Smooth muscle cell (in vitro differentiated cells): ENCODE measurements around the gene PAFAH2. TPM values are rescaled to one million over a fixed set of nuclear protein-coding genes. Genes with fewer than 3 reads are reported as not detected.
A peak's percentile ranks its signal among the peaks of the same experiment; 100 is the strongest.

Experiments used
- DNase-seq: peaks from one replicate; lab custom pipeline; 2025; ENCODE audit not compliant: unreplicated experiment; lab: John Stamatoyannopoulos, UW
- H2AFZ ChIP-seq: fragments of 200-600 bp; sonication (generic); 2 replicates; pipeline ENCODE4 v1.6.0; 2016; ENCODE audit warnings: antibody characterized with exemption, low read depth, mild to moderate bottlenecking
- H3F3A ChIP-seq: fragments of 200-600 bp; sonication (generic); 2 replicates; pipeline ENCODE4 v1.6.0; 2017; ENCODE audit warnings: antibody characterized with exemption, low read depth
- H3K27ac ChIP-seq: fragments of 200-600 bp; sonication (generic); 2 replicates; pipeline ENCODE4 v1.5.1; 2016; ENCODE audit warnings: low read depth, mild to moderate bottlenecking
- H3K27me3 ChIP-seq: fragments of 200-600 bp; sonication (generic); 2 replicates; pipeline ENCODE4 v1.6.1; 2016; ENCODE audit warnings: low read depth, mild to moderate bottlenecking
- H3K36me3 ChIP-seq: fragments of 200-600 bp; sonication (generic); 2 replicates; pipeline ENCODE4 v1.5.1; 2016; ENCODE audit warnings: low read depth
- H3K4me1 ChIP-seq: fragments of 200-600 bp; sonication (generic); 2 replicates; pipeline ENCODE4 v1.5.1; 2016; ENCODE audit warnings: low read depth
- H3K4me2 ChIP-seq: fragments of 200-600 bp; sonication (generic); 2 replicates; pipeline ENCODE4 v1.6.0; 2016; ENCODE audit warnings: mild to moderate bottlenecking
- H3K4me3 ChIP-seq: fragments of 200-600 bp; sonication (generic); 2 replicates; pipeline ENCODE4 v1.5.1; 2016; ENCODE audit warnings: mild to moderate bottlenecking
- H3K79me2 ChIP-seq: fragments of 200-600 bp; sonication (generic); 2 replicates; pipeline ENCODE4 v1.6.0; 2016; ENCODE audit warnings: low read depth, mild to moderate bottlenecking
- H3K9ac ChIP-seq: fragments of 200-600 bp; sonication (generic); 2 replicates; pipeline ENCODE4 v1.6.0; 2016; ENCODE audit warnings: low read depth
- H3K9me3 ChIP-seq: fragments of 200-600 bp; sonication (generic); replicated peaks from 2 replicates; pipeline ENCODE4 v1.5.1; 2016; ENCODE audit warnings: low read depth
- H4K20me1 ChIP-seq: fragments of 200-600 bp; sonication (generic); 2 replicates; pipeline ENCODE4 v1.6.0; 2016; ENCODE audit warnings: low read depth
- WGBS: methylation state at CpG from one replicate; pipeline ENCODE4 v1.1.7; 2016; ENCODE audit warnings: low lambda C conversion rate; 5-methylcytosine and 5-hydroxymethylcytosine counted together
- polyA plus RNA-seq: library from polyadenylated mRNA; unstranded; fragments of >200 nt; fragmentation: Nextera tagmentation; extraction: Ambion mirVana; gene quantifications from 2 replicates; pipeline ENCODE4 v1.2.1, GENCODE V29; 2016
- total RNA-seq: library from RNA; depleted of rRNA; stranded (reverse); fragments of >200 nt; gene quantifications from 2 replicates; pipeline ENCODE4 v1.2.3, GENCODE V29; 2014
- TF ChIP-seq, protein P1 (sequence below): fragments of 200-600 bp; sonication (generic); IDR thresholded peaks from 2 replicates; pipeline ENCODE4 v1.5.1; 2017; ENCODE audit warnings: borderline replicate concordance, mild to moderate bottlenecking, antibody characterized with exemption; ENCODE audit not compliant: insufficient read depth, poor library complexity, severe bottlenecking

PAFAH2 gene
- total and polyA plus RNA-seq, 2 experiments from 2014 or later, result 9.4 to 9.6 TPM

DNA sequence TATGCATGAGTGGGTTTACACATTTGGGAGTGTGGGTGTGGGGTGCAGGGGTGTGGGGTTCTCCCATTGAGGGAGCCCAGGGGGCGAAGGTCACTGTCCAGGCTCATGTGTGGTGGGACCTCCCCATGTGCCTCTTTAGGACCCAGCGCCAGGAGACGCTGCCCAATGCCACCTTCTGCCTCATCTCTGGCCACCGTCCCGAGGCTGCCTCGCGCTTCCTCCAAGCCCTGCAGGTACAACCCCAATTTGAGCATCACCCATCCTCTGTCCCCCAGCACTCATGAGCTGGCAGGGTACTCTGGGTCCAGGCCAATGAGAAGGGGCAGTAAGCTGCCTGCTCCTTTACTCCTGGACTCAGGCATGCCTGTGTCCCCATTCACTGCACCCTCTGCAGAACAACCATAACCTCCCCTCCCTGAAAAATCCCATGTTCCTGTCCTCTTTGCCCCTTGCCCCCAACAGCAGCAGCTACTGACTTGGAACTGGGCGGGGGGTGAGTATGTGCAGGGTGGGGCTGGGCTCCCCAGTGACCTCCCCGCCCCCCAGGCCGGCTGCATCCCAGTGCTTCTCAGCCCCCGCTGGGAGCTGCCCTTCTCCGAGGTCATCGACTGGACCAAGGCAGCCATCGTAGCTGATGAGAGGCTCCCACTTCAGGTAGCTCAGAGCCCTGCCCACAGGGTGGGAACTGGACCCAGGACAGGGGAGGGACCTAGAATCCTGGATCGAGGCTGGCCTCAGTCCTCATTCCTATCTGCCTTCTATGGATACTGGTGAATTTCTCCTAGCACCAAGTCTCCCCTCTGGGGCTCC, 31.4 kb upstream of the PAFAH2 start:
- Histone ChIP-seq H3K4me2 (no peak overlapping the region), H3K27ac (no peak overlapping the region), H2AFZ (no peak overlapping the region), H4K20me1 (no peaks in the 10 kb centered on the region), H3K79me2 (no peaks in the 10 kb centered on the region), H3K4me1 (no peaks in the 10 kb centered on the region), H3K4me3 (no peak overlapping the region), H3K36me3 (no peaks in the 10 kb centered on the region), H3K9me3 (no peaks in the 10 kb centered on the region), H3F3A (peaks cover 8% of the 10 kb centered on the region), H3K27me3 (no peaks in the 10 kb centered on the region), H3K9ac (no peak overlapping the region)
- TF ChIP-seq, protein P1, sequence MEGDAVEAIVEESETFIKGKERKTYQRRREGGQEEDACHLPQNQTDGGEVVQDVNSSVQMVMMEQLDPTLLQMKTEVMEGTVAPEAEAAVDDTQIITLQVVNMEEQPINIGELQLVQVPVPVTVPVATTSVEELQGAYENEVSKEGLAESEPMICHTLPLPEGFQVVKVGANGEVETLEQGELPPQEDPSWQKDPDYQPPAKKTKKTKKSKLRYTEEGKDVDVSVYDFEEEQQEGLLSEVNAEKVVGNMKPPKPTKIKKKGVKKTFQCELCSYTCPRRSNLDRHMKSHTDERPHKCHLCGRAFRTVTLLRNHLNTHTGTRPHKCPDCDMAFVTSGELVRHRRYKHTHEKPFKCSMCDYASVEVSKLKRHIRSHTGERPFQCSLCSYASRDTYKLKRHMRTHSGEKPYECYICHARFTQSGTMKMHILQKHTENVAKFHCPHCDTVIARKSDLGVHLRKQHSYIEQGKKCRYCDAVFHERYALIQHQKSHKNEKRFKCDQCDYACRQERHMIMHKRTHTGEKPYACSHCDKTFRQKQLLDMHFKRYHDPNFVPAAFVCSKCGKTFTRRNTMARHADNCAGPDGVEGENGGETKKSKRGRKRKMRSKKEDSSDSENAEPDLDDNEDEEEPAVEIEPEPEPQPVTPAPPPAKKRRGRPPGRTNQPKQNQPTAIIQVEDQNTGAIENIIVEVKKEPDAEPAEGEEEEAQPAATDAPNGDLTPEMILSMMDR, result no peak
- DNase-seq, result no peak
- WGBS, result 98% methylated on average over 12 of the region's 15 CpGs

DNA sequence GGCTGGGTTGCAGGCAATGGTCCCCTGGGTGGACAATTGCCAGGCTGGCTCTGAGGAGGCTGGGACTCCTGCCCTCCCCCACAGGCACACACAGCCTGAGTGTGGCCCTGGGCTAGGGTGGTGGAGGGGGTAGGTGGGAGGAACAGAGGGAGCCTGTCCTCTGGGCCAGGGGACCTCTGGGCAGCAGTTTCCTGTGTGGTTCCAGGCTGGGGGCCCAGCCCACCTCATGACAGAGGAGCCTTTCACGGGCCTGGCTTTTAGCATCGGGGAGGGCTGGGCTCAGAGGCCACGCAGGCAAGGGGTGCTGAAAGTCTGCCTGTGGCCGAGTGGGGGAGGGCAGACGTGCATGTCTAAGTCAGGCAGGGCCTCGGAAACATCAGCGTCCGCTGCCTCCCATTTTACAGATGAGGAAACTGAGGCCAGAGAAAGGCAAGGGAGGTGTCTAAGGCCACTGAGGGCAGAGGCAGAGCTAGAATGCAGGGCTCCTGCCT, 30.7 kb upstream of the PAFAH2 start:
- 52% methylated on average over 7 of the region's 8 CpGs for WGBS
- H4K20me1 ChIP-seq, result no peaks in the 10 kb centered on the region
- DNase-seq, result no peak
- H3K27ac ChIP-seq, result no peak overlapping the region
- TF ChIP-seq, protein P1, result no peak
- no peak overlapping the region for H3K4me3 ChIP-seq
- H3K4me1 ChIP-seq, result no peaks in the 10 kb centered on the region
- no peak overlapping the region for H2AFZ ChIP-seq
- H3F3A ChIP-seq, result peaks cover 8% of the 10 kb centered on the region
- H3K36me3 ChIP-seq, result no peaks in the 10 kb centered on the region
- H3K9ac ChIP-seq, result no peak overlapping the region
- no peaks in the 10 kb centered on the region for H3K9me3 ChIP-seq
- no peak overlapping the region for H3K4me2 ChIP-seq
- no peaks in the 10 kb centered on the region for H3K79me2 ChIP-seq
- no peaks in the 10 kb centered on the region for H3K27me3 ChIP-seq

DNA sequence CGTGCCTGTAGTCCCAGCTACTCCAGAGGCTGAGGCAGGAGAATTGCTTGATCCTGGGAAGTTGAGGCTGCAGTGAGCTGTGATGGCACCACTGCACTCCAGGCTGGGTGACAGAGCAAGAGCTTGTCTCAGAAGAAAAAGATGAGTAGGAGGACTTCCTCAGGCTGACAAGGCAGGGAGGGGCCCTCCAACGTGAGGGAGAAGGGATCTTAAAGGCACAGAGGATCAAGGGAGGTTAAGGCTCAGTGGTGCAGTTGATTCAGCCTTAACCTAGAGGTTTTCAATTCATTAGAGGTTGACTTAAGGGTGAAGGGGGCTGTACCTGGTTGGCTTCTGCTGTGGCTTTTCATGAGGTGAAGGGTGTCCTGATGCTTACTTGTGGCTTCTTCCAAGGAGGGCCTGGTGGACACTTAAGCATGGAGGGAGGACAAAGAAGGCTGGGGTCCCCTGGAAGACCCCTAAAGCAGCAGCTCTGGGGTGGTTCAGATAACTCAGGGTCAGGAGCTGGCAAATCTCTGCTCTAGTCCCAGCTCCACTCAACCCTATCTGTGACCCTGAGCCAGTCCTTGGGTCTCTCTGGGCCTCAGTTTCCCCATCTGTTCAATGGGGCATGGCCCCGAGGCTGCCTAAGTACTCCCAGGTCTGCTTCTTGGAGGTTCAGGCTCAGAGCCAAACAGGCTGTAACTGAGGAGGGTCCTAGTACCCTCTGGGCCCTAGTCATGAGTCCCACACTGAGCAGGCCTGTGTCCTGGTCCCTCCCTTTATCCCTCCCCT, 30.0 kb upstream of the PAFAH2 start:
- peaks cover 4% of the 10 kb centered on the region for H3F3A ChIP-seq
- no peak for DNase-seq
- H3K9ac ChIP-seq, result no peak overlapping the region
- no peaks in the 10 kb centered on the region for H3K9me3 ChIP-seq
- H3K27ac ChIP-seq, result no peak overlapping the region
- no peaks in the 10 kb centered on the region for H3K36me3 ChIP-seq
- H3K27me3 ChIP-seq, result no peaks in the 10 kb centered on the region
- peaks cover 5% of the 10 kb centered on the region for H3K4me1 ChIP-seq
- TF ChIP-seq, protein P1, result no peak
- no peaks in the 10 kb centered on the region for H3K79me2 ChIP-seq
- no peaks in the 10 kb centered on the region for H4K20me1 ChIP-seq
- WGBS, result 49% methylated on average over 3 of the region's 3 CpGs
- no peak overlapping the region for H3K4me3 ChIP-seq
- peak overlapping the region; percentile 17 for H3K4me2 ChIP-seq
- H2AFZ ChIP-seq, result no peak overlapping the region
